HCT116 (cell line): ENCODE data around the gene C2CD3.

Experiments used
- CEBPB ChIP-seq: IDR thresholded peaks from 2 replicates; pipeline ENCODE4 v1.6.1; 2012; ENCODE audit warnings: low read depth
- EZH2phosphoT487 ChIP-seq: fragments of 200-600 bp; IDR thresholded peaks from 2 replicates; pipeline ENCODE4 v1.6.1; 2018; ENCODE audit warnings: antibody characterized with exemption, borderline replicate concordance
- JUND ChIP-seq: IDR thresholded peaks from 2 replicates; pipeline ENCODE4 v1.6.1; 2012
- POLR2A ChIP-seq: IDR thresholded peaks from 2 replicates; pipeline ENCODE4 v1.7.0; 2011; ENCODE audit warnings: borderline replicate concordance; ENCODE audit not compliant: insufficient read depth, insufficient read length; ENCODE audit errors: extremely low read depth
- SRF ChIP-seq: IDR thresholded peaks from 2 replicates; pipeline ENCODE4 v1.6.1; 2012; ENCODE audit warnings: low read depth
- YY1 ChIP-seq: IDR thresholded peaks from 2 replicates; pipeline ENCODE4 v1.6.1; 2011; ENCODE audit warnings: low read length, low read depth, moderate library complexity, mild to moderate bottlenecking; ENCODE audit not compliant: insufficient replicate concordance; ENCODE audit errors: extremely low read depth
- TF ChIP-seq, protein P1 (sequence below), 3 experiments: fragments of 200-600 bp in 1 of 3; sonication (generic) in 1 of 3; IDR thresholded peaks in 2 of 3; conservative IDR thresholded peaks in 1 of 3; 2 replicates each; pipeline ENCODE4 v1.5.1; 2012 to 2017; ENCODE audit warnings: low read depth in 2 of 3, low read length in 2 of 3, antibody characterized with exemption in 1 of 3, borderline replicate concordance in 1 of 3, control low read depth in 1 of 3, mild to moderate bottlenecking in 1 of 3, mixed read lengths in 1 of 3, mixed run types in 1 of 3, moderate library complexity in 1 of 3; ENCODE audit not compliant: insufficient read depth in 1 of 3
- TF ChIP-seq, protein P2 (sequence below): IDR thresholded peaks from 2 replicates; pipeline ENCODE4 v1.6.1; 2012; ENCODE audit warnings: low read depth
- TF ChIP-seq, protein P3 (sequence below): IDR thresholded peaks from 2 replicates; pipeline ENCODE4 v1.6.1; 2012

DNA sequence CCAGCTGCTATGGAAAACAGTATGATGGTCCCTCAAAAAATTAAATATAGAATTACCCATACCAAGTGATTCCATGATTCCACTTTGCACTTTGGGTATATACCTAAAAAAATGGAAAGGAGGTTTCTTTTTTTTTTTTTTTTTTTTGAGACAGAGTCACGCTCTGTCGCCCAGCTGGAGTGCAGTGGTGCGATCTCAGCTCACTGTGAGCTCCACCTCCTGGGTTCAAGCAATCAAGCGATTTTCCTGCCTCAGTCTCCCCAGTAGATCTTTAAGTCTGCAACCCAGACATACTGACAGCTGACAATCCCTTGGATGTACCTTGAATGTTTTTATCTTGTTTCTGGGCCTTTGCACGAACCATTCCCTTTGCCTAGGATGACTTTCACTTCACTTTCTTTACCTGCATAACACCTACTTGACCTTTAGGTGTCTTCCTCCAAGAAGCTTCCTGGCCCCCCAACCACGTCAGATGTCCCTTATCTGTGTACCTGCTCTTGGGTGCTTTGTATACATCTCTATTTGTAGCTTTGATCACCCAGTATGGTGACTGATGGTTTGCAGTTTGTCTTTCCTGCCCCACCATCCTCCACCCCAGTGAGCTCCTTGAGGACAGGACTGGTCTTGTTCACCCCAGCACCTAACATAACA, 173.6 kb downstream of the C2CD3 start:
- TF ChIP-seq, protein P1, sequence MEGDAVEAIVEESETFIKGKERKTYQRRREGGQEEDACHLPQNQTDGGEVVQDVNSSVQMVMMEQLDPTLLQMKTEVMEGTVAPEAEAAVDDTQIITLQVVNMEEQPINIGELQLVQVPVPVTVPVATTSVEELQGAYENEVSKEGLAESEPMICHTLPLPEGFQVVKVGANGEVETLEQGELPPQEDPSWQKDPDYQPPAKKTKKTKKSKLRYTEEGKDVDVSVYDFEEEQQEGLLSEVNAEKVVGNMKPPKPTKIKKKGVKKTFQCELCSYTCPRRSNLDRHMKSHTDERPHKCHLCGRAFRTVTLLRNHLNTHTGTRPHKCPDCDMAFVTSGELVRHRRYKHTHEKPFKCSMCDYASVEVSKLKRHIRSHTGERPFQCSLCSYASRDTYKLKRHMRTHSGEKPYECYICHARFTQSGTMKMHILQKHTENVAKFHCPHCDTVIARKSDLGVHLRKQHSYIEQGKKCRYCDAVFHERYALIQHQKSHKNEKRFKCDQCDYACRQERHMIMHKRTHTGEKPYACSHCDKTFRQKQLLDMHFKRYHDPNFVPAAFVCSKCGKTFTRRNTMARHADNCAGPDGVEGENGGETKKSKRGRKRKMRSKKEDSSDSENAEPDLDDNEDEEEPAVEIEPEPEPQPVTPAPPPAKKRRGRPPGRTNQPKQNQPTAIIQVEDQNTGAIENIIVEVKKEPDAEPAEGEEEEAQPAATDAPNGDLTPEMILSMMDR (IDR thresholded peaks at IDR 0.05 in 2 of 3, conservative IDR thresholded peaks at IDR 0.05 in 1 of 3; ENCODE audit: borderline replicate concordance in 1 of 3, insufficient read depth in 1 of 3, low read depth in 2 of 3, low read length in 2 of 3): no peak
- TF ChIP-seq POLR2A (no peak), YY1 (no peak), SRF (no peak), EZH2phosphoT487 (no peak), JUND (no peak), CEBPB (no peak)
- TF ChIP-seq, protein P2, sequence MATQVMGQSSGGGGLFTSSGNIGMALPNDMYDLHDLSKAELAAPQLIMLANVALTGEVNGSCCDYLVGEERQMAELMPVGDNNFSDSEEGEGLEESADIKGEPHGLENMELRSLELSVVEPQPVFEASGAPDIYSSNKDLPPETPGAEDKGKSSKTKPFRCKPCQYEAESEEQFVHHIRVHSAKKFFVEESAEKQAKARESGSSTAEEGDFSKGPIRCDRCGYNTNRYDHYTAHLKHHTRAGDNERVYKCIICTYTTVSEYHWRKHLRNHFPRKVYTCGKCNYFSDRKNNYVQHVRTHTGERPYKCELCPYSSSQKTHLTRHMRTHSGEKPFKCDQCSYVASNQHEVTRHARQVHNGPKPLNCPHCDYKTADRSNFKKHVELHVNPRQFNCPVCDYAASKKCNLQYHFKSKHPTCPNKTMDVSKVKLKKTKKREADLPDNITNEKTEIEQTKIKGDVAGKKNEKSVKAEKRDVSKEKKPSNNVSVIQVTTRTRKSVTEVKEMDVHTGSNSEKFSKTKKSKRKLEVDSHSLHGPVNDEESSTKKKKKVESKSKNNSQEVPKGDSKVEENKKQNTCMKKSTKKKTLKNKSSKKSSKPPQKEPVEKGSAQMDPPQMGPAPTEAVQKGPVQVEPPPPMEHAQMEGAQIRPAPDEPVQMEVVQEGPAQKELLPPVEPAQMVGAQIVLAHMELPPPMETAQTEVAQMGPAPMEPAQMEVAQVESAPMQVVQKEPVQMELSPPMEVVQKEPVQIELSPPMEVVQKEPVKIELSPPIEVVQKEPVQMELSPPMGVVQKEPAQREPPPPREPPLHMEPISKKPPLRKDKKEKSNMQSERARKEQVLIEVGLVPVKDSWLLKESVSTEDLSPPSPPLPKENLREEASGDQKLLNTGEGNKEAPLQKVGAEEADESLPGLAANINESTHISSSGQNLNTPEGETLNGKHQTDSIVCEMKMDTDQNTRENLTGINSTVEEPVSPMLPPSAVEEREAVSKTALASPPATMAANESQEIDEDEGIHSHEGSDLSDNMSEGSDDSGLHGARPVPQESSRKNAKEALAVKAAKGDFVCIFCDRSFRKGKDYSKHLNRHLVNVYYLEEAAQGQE: no peak
- TF ChIP-seq, protein P3, sequence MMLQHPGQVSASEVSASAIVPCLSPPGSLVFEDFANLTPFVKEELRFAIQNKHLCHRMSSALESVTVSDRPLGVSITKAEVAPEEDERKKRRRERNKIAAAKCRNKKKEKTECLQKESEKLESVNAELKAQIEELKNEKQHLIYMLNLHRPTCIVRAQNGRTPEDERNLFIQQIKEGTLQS: no peak
